Measurements from ENCODE around the gene TM9SF4.

Gene TM9SF4

DNA sequence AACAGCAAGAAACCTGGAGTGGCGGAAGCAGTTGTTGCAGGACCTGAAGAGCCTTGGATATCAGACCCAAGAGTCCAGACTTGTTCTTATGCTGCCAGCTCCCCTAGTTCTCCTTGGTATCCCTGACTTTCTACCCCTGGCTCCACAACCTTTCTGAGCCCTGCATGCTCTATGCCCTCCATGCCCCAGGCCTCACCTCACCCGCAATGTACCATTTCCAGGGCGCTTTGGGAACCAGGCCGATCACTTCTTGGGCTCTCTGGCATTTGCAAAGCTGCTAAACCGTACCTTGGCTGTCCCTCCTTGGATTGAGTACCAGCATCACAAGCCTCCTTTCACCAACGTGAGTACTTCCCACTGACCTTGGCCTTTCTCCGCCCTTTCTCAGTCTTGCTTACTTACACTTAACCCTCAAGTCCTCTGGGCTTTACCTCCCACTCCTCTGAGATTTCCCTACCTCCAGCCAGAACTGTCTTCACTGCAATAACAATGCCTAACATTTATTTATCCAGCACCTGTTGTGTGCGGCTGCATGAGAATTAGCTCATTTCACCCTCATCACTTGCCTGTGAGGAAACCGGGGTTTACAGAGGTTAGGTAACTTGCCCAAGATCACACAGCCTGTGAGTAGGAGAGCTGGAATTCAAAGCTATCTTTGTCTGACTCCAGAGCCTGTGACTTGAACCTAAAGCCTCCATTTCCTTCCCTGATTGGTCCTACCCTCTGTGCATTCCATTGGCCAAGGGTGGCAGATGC, 100.5 kb downstream of the TM9SF4 start:
- DNase-seq (ENCODE audit: low read depth) = no peak

DNA sequence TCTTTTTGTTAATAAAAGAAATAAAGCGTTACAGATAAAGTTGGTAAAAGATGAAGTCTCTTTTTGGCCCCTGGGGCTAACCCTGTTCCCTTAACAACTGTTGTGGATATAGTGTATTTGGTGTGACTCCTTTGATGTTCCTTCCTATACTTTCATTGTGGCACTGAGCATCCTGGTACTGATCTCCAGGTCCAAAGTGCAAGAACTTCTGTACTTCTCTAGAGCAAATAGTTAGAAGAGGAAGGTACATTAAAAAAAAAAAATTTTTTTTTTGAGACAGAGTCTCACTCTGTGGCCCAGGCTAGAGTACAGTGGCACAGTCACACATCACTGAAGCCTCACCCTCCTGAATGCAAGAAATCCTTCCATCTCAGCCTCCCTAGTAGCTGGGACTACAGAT, 104.4 kb downstream of the TM9SF4 start:
- no peak for DNase-seq (ENCODE audit: low read depth)

GRCh38 chr20:32215147-32215546, 105.6 kb downstream of the TM9SF4 start:
- no peak for DNase-seq (ENCODE audit: low read depth)

DNA sequence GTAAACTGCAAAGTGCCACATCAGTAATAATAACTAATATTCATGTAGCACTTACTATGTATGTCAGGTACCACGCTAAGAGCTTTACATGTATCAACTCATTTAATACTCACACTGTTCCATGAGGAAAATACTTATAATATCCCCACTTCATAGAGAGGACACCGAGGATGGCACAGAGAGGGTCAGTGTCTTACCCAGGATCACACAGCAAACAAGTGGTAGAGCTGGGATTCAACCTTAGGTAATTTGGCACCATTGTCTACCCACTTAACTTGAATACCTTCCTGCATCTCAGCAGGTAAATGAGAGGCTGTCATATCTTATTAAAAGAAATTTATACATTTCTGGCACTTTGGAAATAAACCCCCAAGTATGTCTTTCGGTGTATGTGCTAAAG, 106.2 kb downstream of the TM9SF4 start:
- DNase-seq (ENCODE audit: low read depth) = no peak

DNA sequence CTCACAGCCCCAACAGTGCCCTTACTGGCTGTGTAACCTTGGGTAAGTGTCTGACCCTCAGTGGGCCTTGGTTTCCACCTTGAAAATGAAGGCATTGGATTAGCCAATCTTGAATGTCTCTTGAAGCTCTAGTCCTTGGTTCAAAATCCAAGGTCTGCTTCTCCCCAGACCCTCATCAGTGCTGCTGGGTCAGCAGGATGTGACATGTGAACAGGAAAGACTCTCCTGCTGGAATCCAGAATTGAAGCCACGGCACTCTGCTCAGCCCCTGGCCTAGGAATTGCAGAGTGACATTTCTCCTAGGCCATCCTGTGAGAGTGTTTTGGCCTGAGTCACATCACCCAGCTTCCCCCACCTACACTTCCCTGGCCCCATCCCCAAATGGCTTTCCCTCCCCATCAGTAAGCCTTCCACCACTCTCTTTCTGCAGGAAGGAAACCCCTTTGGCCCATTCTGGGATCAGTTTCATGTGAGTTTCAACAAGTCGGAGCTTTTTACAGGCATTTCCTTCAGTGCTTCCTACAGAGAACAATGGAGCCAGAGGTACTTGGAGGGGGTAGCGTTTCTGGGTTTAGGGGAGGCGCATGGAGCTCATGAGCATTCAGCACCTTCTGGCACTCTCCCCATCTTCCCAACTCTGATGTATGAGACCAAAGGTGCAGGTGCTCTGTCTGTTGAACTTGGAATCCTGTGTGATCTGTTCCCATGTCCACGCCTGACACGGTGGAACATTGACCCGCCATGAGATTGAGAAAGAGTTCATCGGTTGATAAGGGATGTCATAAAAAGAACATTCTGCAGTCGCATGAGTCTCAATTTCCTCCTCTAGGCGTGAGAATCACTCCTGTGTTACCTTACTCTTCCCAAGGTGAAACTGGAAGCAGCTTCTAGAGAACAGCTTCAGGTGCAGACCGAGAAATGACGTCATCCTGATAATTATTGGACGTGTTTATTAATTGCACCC, 106.9 kb downstream of the TM9SF4 start:
- DNase-seq (ENCODE audit: low read depth) = no peak

Measured in stimulated activated CD8-positive, alpha-beta memory T cell treated with anti-CD3 and anti-CD28 coated beads, Interleukin-15, amount 100 ng/mL, for 24 hours (primary cell).